Stomach (tissue), 4 donors: ENCODE results near the gene CLEC18C.
"Not testable (repeated sequence)": the region's sequence is repeated elsewhere in the genome, so short reads cannot be mapped to it uniquely, and the experiment has no call there.

Source experiments
- CTCF ChIP-seq, 7 experiments: fragments of 450-650 bp in 4 of 7; fragments of 200-600 bp in 3 of 7; sonication (generic) in 3 of 7; IDR thresholded peaks; one replicate each; pipeline ENCODE4 v1.5.1; 2016 to 2019; ENCODE audit warnings: antibody characterized with exemption in 7 of 7, control low read depth in 2 of 7, mild to moderate bottlenecking in 1 of 7
- EP300 ChIP-seq: sonication (generic); formaldehyde crosslinking; IDR thresholded peaks from one replicate; pipeline ENCODE4 v1.6.1; 2017; ENCODE audit warnings: antibody characterized with exemption
- POLR2A ChIP-seq, 4 donors: fragments of 450-650 bp; IDR thresholded peaks; one replicate each; pipeline ENCODE4 v1.6.1; 2016; ENCODE audit warnings: antibody characterized with exemption in 4 of 4, control low read depth in 2 of 4, mild to moderate bottlenecking in 1 of 4, moderate library complexity in 1 of 4
- POLR2AphosphoS5 ChIP-seq, 3 donors: sonication (generic); formaldehyde crosslinking; IDR thresholded peaks; one replicate each; pipeline ENCODE4 v1.6.1; 2016; ENCODE audit warnings: antibody characterized with exemption in 3 of 3

- TF ChIP-seq CTCF (IDR thresholded peaks at IDR 0.05); POLR2A (IDR thresholded peaks at IDR 0.05); EP300; POLR2AphosphoS5 (IDR thresholded peaks at IDR 0.05): not testable (repeated sequence)
These were observed 58.2 kb downstream of the CLEC18C start for GRCh38 chr16:70231831-70232230.
